GM12878 (cell line): Measurements from ENCODE around the gene RNPC3. TPM values are rescaled to one million over a fixed set of nuclear protein-coding genes. Genes with fewer than 3 reads are reported as not detected.
A peak's percentile ranks its signal among the peaks of the same experiment; 100 is the strongest.

Experiments used
- ATAC-seq: fragments of 200-7000 bp; cut with Tn5 transposase; 3 replicates; pipeline ENCODE4 v1.9.1; 2020; ENCODE audit warnings: mild to moderate bottlenecking, moderate library complexity
- BruUV-seq: library from RNA; stranded (reverse); fragments of 400-500 nt; replicated peaks from 2 replicates; lab custom pipeline; 2021; lab: Mats Ljungman, UMichigan
- CTCF ChIA-PET: fragments of 300-600 bp; sonication (Branson Sonifier 250); formaldehyde crosslinking; extraction: SDS; loops from one replicate; lab custom pipeline; 2021; ENCODE audit warnings: inconsistent platforms; lab: Yijun Ruan, JAX
- POLR2A ChIA-PET: fragments of 350-600 bp; formaldehyde crosslinking; extraction: SDS; loops from one replicate; lab custom pipeline; 2021; ENCODE audit warnings: inconsistent platforms; lab: Charles Lee
- RAD21 ChIA-PET: fragments of 300-600 bp; sonication (Branson Sonifier 250); formaldehyde crosslinking; loops from one replicate; lab custom pipeline; 2023; ENCODE audit warnings: antibody characterized with exemption; ENCODE audit not compliant: unreplicated experiment; lab: Charles Lee
- SMC1A ChIA-PET: fragments of 300-600 bp; sonication (Branson Sonifier 250); formaldehyde crosslinking; loops from one replicate; lab custom pipeline; 2023; ENCODE audit not compliant: unreplicated experiment, uncharacterized antibody; lab: Charles Lee
- DNase-seq: peaks from one replicate; pipeline ENCODE4 v3.0.0-alpha.2; 2011; ENCODE audit warnings: low read depth, low spot score
- FAIRE-seq: peaks from 3 replicates; lab custom pipeline; 2011; peaks lifted over from hg19 to GRCh38; lab: Jason Lieb, UNC
- H2AFZ ChIP-seq: 2 replicates; pipeline ENCODE4 v1.6.0; 2011; ENCODE audit warnings: low read depth, low read length, control low read depth; ENCODE audit not compliant: control insufficient read depth
- H3K27ac ChIP-seq: 2 replicates; pipeline ENCODE4 v1.5.1; 2011; ENCODE audit warnings: control low read depth; ENCODE audit not compliant: control insufficient read depth, insufficient read depth
- H3K27me3 ChIP-seq, 2 experiments: replicated peaks in 1 of 2; 2 replicates each; pipeline versions ENCODE4 v1.6.0 to v1.6.1; 2011; ENCODE audit warnings: low read length in 1 of 2; ENCODE audit not compliant: control insufficient read depth in 2 of 2, insufficient read depth in 2 of 2
- H3K36me3 ChIP-seq, 2 experiments: 2 replicates each; pipeline ENCODE4 v1.5.1; 2011; ENCODE audit warnings: low read length in 1 of 2; ENCODE audit not compliant: control insufficient read depth in 2 of 2, insufficient read depth in 2 of 2
- H3K4me1 ChIP-seq: 2 replicates; pipeline ENCODE4 v1.6.1; 2011; ENCODE audit warnings: mild to moderate bottlenecking, low read length, moderate library complexity, mixed read lengths; ENCODE audit not compliant: control insufficient read depth, insufficient read depth
- H3K4me2 ChIP-seq: 2 replicates; pipeline ENCODE4 v1.6.0; 2011; ENCODE audit warnings: control low read depth; ENCODE audit not compliant: control insufficient read depth, insufficient read depth
- H3K4me3 ChIP-seq: fragments of 200-600 bp; sonication (generic); 2 replicates; pipeline ENCODE4 v1.5.1; 2016
- H3K79me2 ChIP-seq: 2 replicates; pipeline ENCODE4 v1.6.0; 2011; ENCODE audit warnings: low read length; ENCODE audit not compliant: control insufficient read depth, insufficient read depth
- H3K9ac ChIP-seq: 2 replicates; pipeline ENCODE4 v1.8.0; 2011; ENCODE audit warnings: low read length, control low read depth, mixed read lengths; ENCODE audit not compliant: control insufficient read depth, insufficient read depth
- H3K9me3 ChIP-seq: replicated peaks from 3 replicates; pipeline ENCODE4 v1.5.1; 2011; ENCODE audit warnings: mild to moderate bottlenecking, low read length; ENCODE audit not compliant: control insufficient read depth, insufficient read depth
- H4K20me1 ChIP-seq: 2 replicates; pipeline ENCODE4 v1.6.0; 2011; ENCODE audit not compliant: control insufficient read depth, insufficient read depth
- BACH1 ChIP-seq: fragments of 450-650 bp; IDR thresholded peaks from 2 replicates; pipeline ENCODE4 v1.6.1; 2017; ENCODE audit warnings: mild to moderate bottlenecking, borderline replicate concordance
- BCL11A ChIP-seq: IDR thresholded peaks from 2 replicates; pipeline ENCODE4 v1.6.1; 2011; ENCODE audit warnings: low read depth, low read length
- CEBPZ ChIP-seq: fragments of 150-350 bp; IDR thresholded peaks from 2 replicates; pipeline ENCODE4 v1.6.1; 2016; ENCODE audit warnings: low read depth, low read length
- ELK1 ChIP-seq: IDR thresholded peaks from 2 replicates; pipeline ENCODE4 v1.6.1; 2012; ENCODE audit warnings: low read depth, low read length, improper control_type of control experiment
- LARP7 ChIP-seq: fragments of 450-650 bp; IDR thresholded peaks from 2 replicates; pipeline ENCODE4 v1.6.1; 2017; ENCODE audit warnings: mild to moderate bottlenecking
- PML ChIP-seq: IDR thresholded peaks from 2 replicates; pipeline ENCODE4 v1.6.1; 2012; ENCODE audit warnings: low read length, inconsistent platforms
- RELA ChIP-seq: fragments of 450-650 bp; IDR thresholded peaks from 2 replicates; pipeline ENCODE4 v1.8.0; 2014; ENCODE audit warnings: borderline replicate concordance; ENCODE audit not compliant: partially characterized antibody
- RFX5 ChIP-seq: IDR thresholded peaks from 2 replicates; pipeline ENCODE4 v1.6.1; 2011; ENCODE audit warnings: low read depth, low read length, improper control_type of control experiment
- SP1 ChIP-seq: IDR thresholded peaks from one replicate; pipeline ENCODE4 v1.6.1; 2011; ENCODE audit warnings: low read depth, low read length
- SUZ12 ChIP-seq: fragments of 200-600 bp; sonication (generic); IDR thresholded peaks from one replicate; pipeline ENCODE4 v1.6.1; 2018; ENCODE audit warnings: antibody characterized with exemption, mild to moderate bottlenecking; ENCODE audit not compliant: unreplicated experiment
- WRNIP1 ChIP-seq: IDR thresholded peaks from 2 replicates; pipeline ENCODE4 v1.6.1; 2011; ENCODE audit warnings: low read depth, low read length, improper control_type of control experiment, borderline replicate concordance
- ZNF687 ChIP-seq: fragments of 450-650 bp; IDR thresholded peaks from 2 replicates; pipeline ENCODE4 v1.6.1; 2017; ENCODE audit warnings: mild to moderate bottlenecking, moderate library complexity
- in situ Hi-C: fragments of 300-500 bp; cut with MboI; formaldehyde crosslinking; loops from 9 replicates; pipeline ENCODE4 v1.14.3; 2018; ENCODE audit warnings: mixed read lengths
- intact Hi-C: fragments of 100-400 bp; cut with micrococcal nuclease; formaldehyde crosslinking; loops from one replicate; pipeline ENCODE4 v1.14.2; 2022; ENCODE audit not compliant: unreplicated experiment
- polyA plus RNA-seq, 11 experiments: library from polyadenylated mRNA; depleted of rRNA in 4 of 11; unstranded in 6 of 11; stranded (reverse) in 5 of 11; fragments of >200 nt; fragmentation: Nextera tagmentation in 4 of 11; fragmentation: Illumina TruSeq in 1 of 11; extraction: Ambion mirVana in 4 of 11; extraction: Trizol in 1 of 11; gene quantifications; 1 replicate in 1 of 11; 2 replicates in 10 of 11; pipeline versions ENCODE4 v1.2.1 to v1.2.3, GENCODE V29; 2011 to 2016; ENCODE audit warnings: inconsistent platforms in 2 of 11, missing spikeins in 2 of 11, low read depth in 1 of 11
- total RNA-seq, 4 experiments: library from RNA; depleted of rRNA in 3 of 4; stranded (reverse); fragments of >200 nt in 3 of 4; fragmentation: Illumina TruSeq in 1 of 4; extraction: Trizol in 1 of 4; gene quantifications; 2 replicates each; pipeline versions ENCODE4 v1.2.1 to v1.2.3, GENCODE V29; 2013 to 2021

Gene RNPC3
- total and polyA plus RNA-seq, 10 of the 15 experiments (the other 5 are each of a cell fraction or from before 2014, with no cell fraction given) = 11.4 to 53.7 (median 22.7) TPM

- TF ChIP-seq ZNF687 = no peak
- TF ChIP-seq, all 136 proteins: peak for 0
Measured at GRCh38 chr1:103477101-103477500, 48.4 kb upstream of the RNPC3 start (continued).

GRCh38 chr1:103489935-103490334 lies 35.6 kb upstream of the RNPC3 start:
- Histone ChIP-seq H3K4me2 (no peak overlapping the region), H2AFZ (no peak overlapping the region), H3K4me3 (no peak overlapping the region), H3K9ac (no peak overlapping the region), H3K79me2 (no peaks in the 10 kb centered on the region), H3K27ac (no peak overlapping the region), H3K27me3 (no peaks in the 10 kb centered on the region), H4K20me1 (no peaks in the 10 kb centered on the region), H3K36me3 (no peaks in the 10 kb centered on the region), H3K4me1 (no peaks in the 10 kb centered on the region), H3K9me3 (no peaks in the 10 kb centered on the region)
- FAIRE-seq = no peak
- ChIA-PET RAD21 (no interaction called here), POLR2A (no interaction called here), CTCF (no interaction called here), SMC1A (no interaction called here)
- in situ Hi-C loops = no loop called here
- TF ChIP-seq PML = no peak
- TF ChIP-seq SP1 = no peak
- no peak for TF ChIP-seq RFX5
- no peak for TF ChIP-seq ELK1
- TF ChIP-seq LARP7 = no peak
- no peak for TF ChIP-seq RELA
- TF ChIP-seq SUZ12 = no peak
- no peak for TF ChIP-seq WRNIP1
- TF ChIP-seq BACH1 = no peak
- no peak for TF ChIP-seq BCL11A
- TF ChIP-seq CEBPZ = no peak
- peak; percentile 39 for ATAC-seq
- intact Hi-C loops = no loop called here
- DNase-seq = no peak
- BruUV-seq = no TSS peak
